K562 (cell line): ENCODE measurements around the gene CDK5RAP3. TPM values are rescaled to one million over a fixed set of nuclear protein-coding genes. Genes with fewer than 3 reads are reported as not detected.

Experiments used
- ATAC-seq: fragments of 200-7000 bp; cut with Tn5 transposase; 3 replicates; pipeline ENCODE4 v1.9.1; 2020; ENCODE audit warnings: moderate library complexity
- BruUV-seq: library from RNA; stranded (reverse); fragments of 400-500 nt; replicated peaks from 2 replicates; lab custom pipeline; 2021; lab: Mats Ljungman, UMichigan
- CTCF ChIA-PET: fragments of 300-600 bp; formaldehyde crosslinking; extraction: SDS; loops from one replicate; lab custom pipeline; 2021; ENCODE audit warnings: low intra/inter-chr PET ratio; lab: Yijun Ruan, JAX
- POLR2A ChIA-PET: fragments of 300-600, 350-650 bp; sonication (Branson Sonifier 250); formaldehyde crosslinking; extraction: SDS; loops from one replicate; lab custom pipeline; 2021; ENCODE audit warnings: antibody characterized with exemption, inconsistent platforms; lab: Yijun Ruan, JAX
- DNase-seq, 4 experiments: peaks; one replicate each; pipeline versions ENCODE4 v3.0.0 to v3.0.0-alpha.2; 2011 to 2018; ENCODE audit warnings: low spot score in 3 of 4, mixed read lengths in 3 of 4; ENCODE audit errors: extremely low read depth in 1 of 4
- FAIRE-seq: peaks from 2 replicates; lab custom pipeline; 2011; peaks lifted over from hg19 to GRCh38; lab: Jason Lieb, UNC
- H2AFZ ChIP-seq: 2 replicates; pipeline ENCODE4 v1.6.0; 2011; ENCODE audit warnings: low read depth, low read length, control low read depth, inconsistent platforms
- H3K27ac ChIP-seq: fragments of 200-600 bp; 3 replicates; pipeline ENCODE4 v1.8.0; 2011; ENCODE audit warnings: low read depth, mild to moderate bottlenecking, control low read depth, inconsistent platforms, low read length, moderate library complexity, mixed read lengths; ENCODE audit errors: extremely low read depth
- H3K27me3 ChIP-seq, 2 experiments: fragments of 300-600 bp in 1 of 2; 2 replicates in 1 of 2; 3 replicates in 1 of 2; pipeline versions ENCODE4 v1.6.0 to v1.8.0; 2011; ENCODE audit warnings: inconsistent platforms in 2 of 2, low read length in 2 of 2, mild to moderate bottlenecking in 1 of 2, mixed read lengths in 1 of 2, moderate library complexity in 1 of 2; ENCODE audit not compliant: control insufficient read depth in 2 of 2, insufficient read depth in 2 of 2
- H3K36me3 ChIP-seq: fragments of 300-600 bp; 3 replicates; pipeline ENCODE4 v1.8.0; 2011; ENCODE audit warnings: mild to moderate bottlenecking, low read length, inconsistent platforms; ENCODE audit not compliant: control insufficient read depth, insufficient read depth
- H3K4me1 ChIP-seq, 2 experiments: fragments of 200-600 bp in 1 of 2; replicated peaks in 1 of 2; 2 replicates in 1 of 2; 3 replicates in 1 of 2; pipeline versions ENCODE4 v1.5.1 to v1.8.0; 2011; ENCODE audit warnings: inconsistent platforms in 2 of 2, low read length in 2 of 2, mild to moderate bottlenecking in 1 of 2, mixed read lengths in 1 of 2, moderate library complexity in 1 of 2; ENCODE audit not compliant: control insufficient read depth in 2 of 2, insufficient read depth in 2 of 2
- H3K4me2 ChIP-seq: 2 replicates; pipeline ENCODE4 v1.6.1; 2011; ENCODE audit warnings: low read length, control low read depth, inconsistent platforms, mixed read lengths; ENCODE audit not compliant: insufficient read depth
- H3K4me3 ChIP-seq: fragments of 200-600 bp; sonication (generic), shearing (Covaris generic); 2 replicates; pipeline ENCODE4 v1.5.1; 2016; ENCODE audit warnings: control low read depth, inconsistent platforms
- H3K79me2 ChIP-seq: fragments of 200-600 bp; 3 replicates; pipeline ENCODE4 v1.8.0; 2011; ENCODE audit warnings: low read length, inconsistent platforms; ENCODE audit not compliant: control insufficient read depth, insufficient read depth
- H3K9ac ChIP-seq, 2 experiments: 2 replicates each; pipeline versions ENCODE4 v1.6.0 to v1.6.1; 2011; ENCODE audit warnings: low read depth in 2 of 2, low read length in 2 of 2, control low read depth in 1 of 2, inconsistent platforms in 1 of 2, mild to moderate bottlenecking in 1 of 2, mixed read lengths in 1 of 2; ENCODE audit not compliant: insufficient read depth in 1 of 2
- H3K9me1 ChIP-seq: one replicate; pipeline ENCODE4 v1.6.0; 2011; ENCODE audit warnings: inconsistent platforms, mild to moderate bottlenecking, low read length, moderate library complexity; ENCODE audit not compliant: control insufficient read depth, insufficient read depth
- H3K9me3 ChIP-seq: replicated peaks from 2 replicates; pipeline ENCODE4 v1.5.1; 2011; ENCODE audit warnings: low read depth, low read length, inconsistent platforms; ENCODE audit not compliant: control insufficient read depth, insufficient read depth
- H4K20me1 ChIP-seq: replicated peaks from 2 replicates; pipeline ENCODE4 v1.6.1; 2011; ENCODE audit warnings: low read length, inconsistent platforms, mixed read lengths; ENCODE audit not compliant: control insufficient read depth, insufficient read depth
- BCOR ChIP-seq: fragments of 450-650 bp; IDR thresholded peaks from 2 replicates; pipeline ENCODE4 v1.6.1; 2016
- MTA2 ChIP-seq: fragments of 450-650 bp; IDR thresholded peaks from 2 replicates; pipeline ENCODE4 v1.6.1; 2016; ENCODE audit warnings: low read depth
- RBM25 ChIP-seq: fragments of 200-400 bp; formaldehyde crosslinking; IDR thresholded peaks from 2 replicates; pipeline ENCODE4 v1.6.1; 2018; ENCODE audit warnings: low read length, low read depth, moderate library complexity; ENCODE audit not compliant: severe bottlenecking
- ZNF146 ChIP-seq: IDR thresholded peaks from one replicate; pipeline ENCODE4 v1.6.1; 2018; ENCODE audit warnings: missing compliant biosample characterization; ENCODE audit not compliant: unreplicated experiment
- WGBS: fragments of 100-300 bp; shearing (Covaris generic); methylation state at CpG from one replicate; pipeline ENCODE4 v1.1.6; 2016; ENCODE audit warnings: low coverage, mixed read lengths; ENCODE audit not compliant: insufficient coverage; ENCODE audit errors: missing lambda C conversion rate; 5-methylcytosine and 5-hydroxymethylcytosine counted together
- in situ Hi-C: fragments of 300-500 bp; cut with MboI; formaldehyde crosslinking; loops from 4 replicates; pipeline ENCODE4 v1.15.0; 2018; ENCODE audit warnings: inconsistent platforms, mixed read lengths
- intact Hi-C: fragments of 100-400 bp; cut with micrococcal nuclease; formaldehyde crosslinking; loops from 2 replicates; pipeline ENCODE4 v1.14.2; 2022
- polyA plus RNA-seq, 8 experiments: library from polyadenylated mRNA; depleted of rRNA in 4 of 8; stranded (reverse) in 5 of 8; unstranded in 3 of 8; fragments of >200 nt; fragmentation: Nextera tagmentation in 2 of 8; fragmentation: Illumina TruSeq in 1 of 8; extraction: Ambion mirVana in 2 of 8; extraction: Trizol in 1 of 8; gene quantifications; 2 replicates each; pipeline versions ENCODE4 v1.2.1 to v1.2.3, GENCODE V29; 2011 to 2014; ENCODE audit warnings: inconsistent platforms in 1 of 8, missing spikeins in 1 of 8
- total RNA-seq, 7 experiments: library from RNA; depleted of rRNA in 6 of 7; stranded (reverse); fragments of >200 nt in 6 of 7; fragmentation: Illumina TruSeq in 2 of 7; extraction: Trizol in 2 of 7; gene quantifications; 2 replicates each; pipeline versions ENCODE4 v1.2.1 to v1.2.3, GENCODE V29; 2011 to 2021; ENCODE audit warnings: low replicate concordance in 1 of 7
- TF ChIP-seq, protein P1 (sequence below): fragments of 200-800 bp; sonication (Bioruptor generic); IDR thresholded peaks from 2 replicates; pipeline ENCODE4 v1.6.1; 2017; ENCODE audit warnings: missing genetic modification characterization, missing compliant biosample characterization

The CDK5RAP3 gene
- total and polyA plus RNA-seq, 9 of the 15 experiments (the other 6 are each of a cell fraction or from before 2014, with no cell fraction given): 44.2 to 202 (median 91.5) TPM

DNA sequence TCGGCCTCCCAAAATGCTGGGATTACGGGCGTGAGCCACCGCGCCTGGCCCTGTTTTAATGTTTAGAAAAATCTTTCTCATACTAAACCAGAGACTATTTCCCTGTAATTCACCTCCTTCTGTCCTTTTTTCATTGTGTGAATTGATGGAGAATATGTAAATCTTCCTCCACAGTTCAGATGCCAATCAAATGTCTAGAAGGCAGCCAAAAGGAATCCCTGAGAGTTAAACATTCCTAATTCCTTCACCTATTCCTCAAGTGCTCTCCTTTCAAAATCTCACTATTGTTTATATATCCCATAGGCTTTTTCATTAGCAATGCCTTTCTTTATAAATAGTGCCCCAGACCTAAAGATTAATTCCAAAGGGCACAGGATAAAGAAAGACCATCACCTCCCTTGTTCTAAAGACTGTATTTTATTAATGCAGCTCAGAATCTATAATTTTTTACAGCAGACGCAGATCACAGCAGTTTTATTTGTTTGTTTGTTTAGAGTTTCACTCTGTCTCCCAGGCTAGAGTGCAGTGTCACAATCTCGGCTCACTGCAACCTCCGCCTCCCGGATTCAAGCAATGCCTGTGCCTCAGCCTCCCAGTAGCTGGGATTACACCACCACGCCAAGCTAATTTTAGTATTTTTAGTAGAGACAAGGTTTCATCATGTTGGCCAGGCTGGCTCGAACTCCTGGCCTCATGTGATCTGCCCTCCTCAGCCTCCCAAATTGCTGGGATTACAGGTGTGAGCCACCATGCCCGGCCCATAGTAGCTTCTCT, 36.2 kb downstream of the CDK5RAP3 start:
- H4K20me1 ChIP-seq: no peaks in the 10 kb centered on the region

DNA sequence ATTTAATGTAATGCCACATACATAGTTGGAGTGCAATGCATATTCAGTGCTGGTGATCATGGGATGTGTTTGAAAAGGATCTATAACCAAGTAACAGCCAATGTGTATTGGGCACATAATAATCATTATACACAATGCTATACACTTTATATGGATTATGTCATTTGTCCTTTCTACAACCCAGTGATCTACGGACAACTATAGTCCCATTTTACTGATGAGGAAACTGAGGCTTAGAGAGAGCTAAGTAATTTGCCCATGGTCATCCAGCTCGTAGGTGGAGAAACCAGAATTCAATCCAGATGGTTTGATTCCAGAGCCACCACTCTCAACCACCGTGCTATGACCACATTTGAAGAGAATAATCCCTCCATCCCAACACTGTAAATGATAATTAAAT, 39.3 kb downstream of the CDK5RAP3 start:
- ATAC-seq (no peak), DNase-seq (no peak), FAIRE-seq (no peak)
- in situ Hi-C loops: no loop called here
- no peaks in the 10 kb centered on the region for H3K36me3 ChIP-seq
- H3K79me2 ChIP-seq: no peaks in the 10 kb centered on the region
- 50% methylated on average over 3 of the region's 3 CpGs for WGBS
- H3K27me3 ChIP-seq: no peaks in the 10 kb centered on the region
- ChIA-PET CTCF (interaction anchor here (0.6 to 1.0 kb wide), 2 partner anchors 40 to 60 kb away, joined by 3 to 5 read pairs; no protein-coding TSS in a partner anchor), POLR2A (interaction anchor here (1.0 kb wide), 1 partner anchor 53 kb away, joined by 5 read pairs; no protein-coding TSS in a partner anchor)
- intact Hi-C loops: loop anchor here (2.0 kb wide), 1 partner anchor 31 kb away; no protein-coding TSS in a partner anchor
- no peak overlapping the region for H3K4me3 ChIP-seq
- BruUV-seq: no TSS peak
- H3K4me2 ChIP-seq: no peak overlapping the region
- no peak overlapping the region for H3K27ac ChIP-seq
- no peak overlapping the region for H3K9ac ChIP-seq
- H4K20me1 ChIP-seq: no peaks in the 10 kb centered on the region
- TF ChIP-seq RBM25 (peak; percentile 64), BCOR (peak; percentile 30; the same call in 1 of the 2 replicates)
- TF ChIP-seq, protein P1, sequence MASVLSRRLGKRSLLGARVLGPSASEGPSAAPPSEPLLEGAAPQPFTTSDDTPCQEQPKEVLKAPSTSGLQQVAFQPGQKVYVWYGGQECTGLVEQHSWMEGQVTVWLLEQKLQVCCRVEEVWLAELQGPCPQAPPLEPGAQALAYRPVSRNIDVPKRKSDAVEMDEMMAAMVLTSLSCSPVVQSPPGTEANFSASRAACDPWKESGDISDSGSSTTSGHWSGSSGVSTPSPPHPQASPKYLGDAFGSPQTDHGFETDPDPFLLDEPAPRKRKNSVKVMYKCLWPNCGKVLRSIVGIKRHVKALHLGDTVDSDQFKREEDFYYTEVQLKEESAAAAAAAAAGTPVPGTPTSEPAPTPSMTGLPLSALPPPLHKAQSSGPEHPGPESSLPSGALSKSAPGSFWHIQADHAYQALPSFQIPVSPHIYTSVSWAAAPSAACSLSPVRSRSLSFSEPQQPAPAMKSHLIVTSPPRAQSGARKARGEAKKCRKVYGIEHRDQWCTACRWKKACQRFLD: no peak
- H3K9me3 ChIP-seq: no peaks in the 10 kb centered on the region; the same call in 1 of the 2 replicates
- H2AFZ ChIP-seq: no peak overlapping the region
- peaks cover 20 to 22% of the 10 kb centered on the region in 2 experiments for H3K4me1 ChIP-seq
- no peaks in the 10 kb centered on the region for H3K9me1 ChIP-seq

More for the DNA sequence above, 36.2 kb downstream of the CDK5RAP3 start:
- POLR2A ChIA-PET: interaction anchor here (0.7 kb wide), 1 partner anchor 60 kb away, joined by 3 read pairs; no protein-coding TSS in a partner anchor
- Histone ChIP-seq H3K9me3 (no peaks in the 10 kb centered on the region; the same call in 1 of the 2 replicates), H3K4me3 (no peak overlapping the region), H3K36me3 (no peaks in the 10 kb centered on the region), H3K9ac (no peak overlapping the region), H3K27ac (no peak overlapping the region), H3K4me1 (peaks cover 21 to 23% of the 10 kb centered on the region in 2 experiments), H3K27me3 (no peaks in the 10 kb centered on the region), H3K79me2 (no peaks in the 10 kb centered on the region), H2AFZ (no peak overlapping the region), H3K4me2 (no peak overlapping the region), H3K9me1 (no peaks in the 10 kb centered on the region)
- no TSS peak for BruUV-seq
- in situ Hi-C loops: no loop called here
- ATAC-seq (no peak), FAIRE-seq (no peak), DNase-seq (no peak)
- 62% methylated on average over 12 of the region's 12 CpGs for WGBS
- CTCF ChIA-PET: no interaction called here
- intact Hi-C loops: no loop called here
- TF ChIP-seq MTA2: no peak
- TF ChIP-seq ZNF146 (CRISPR knock-in tag): no peak
